ENCODE data around the gene ZNF664.

DNA sequence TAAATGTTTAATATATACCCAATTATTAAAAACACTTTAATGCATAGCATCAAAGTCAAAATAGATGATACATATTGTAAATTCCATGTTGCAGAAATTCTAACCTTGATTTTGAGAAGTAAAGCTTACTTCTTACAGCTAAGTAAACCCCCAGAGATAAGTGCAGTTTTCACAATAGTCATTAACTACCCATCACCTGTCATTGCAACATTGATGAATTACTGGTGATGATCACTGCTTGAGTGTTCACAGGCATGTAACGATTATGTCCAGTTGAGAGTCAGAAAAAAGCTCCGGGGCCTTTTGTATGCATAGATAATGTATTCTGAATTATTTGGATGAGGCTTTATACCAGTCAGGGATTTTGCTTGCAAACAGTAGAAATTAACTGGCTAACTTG, 67.7 kb downstream of the ZNF664 start:
- TF ChIP-seq, protein P1, sequence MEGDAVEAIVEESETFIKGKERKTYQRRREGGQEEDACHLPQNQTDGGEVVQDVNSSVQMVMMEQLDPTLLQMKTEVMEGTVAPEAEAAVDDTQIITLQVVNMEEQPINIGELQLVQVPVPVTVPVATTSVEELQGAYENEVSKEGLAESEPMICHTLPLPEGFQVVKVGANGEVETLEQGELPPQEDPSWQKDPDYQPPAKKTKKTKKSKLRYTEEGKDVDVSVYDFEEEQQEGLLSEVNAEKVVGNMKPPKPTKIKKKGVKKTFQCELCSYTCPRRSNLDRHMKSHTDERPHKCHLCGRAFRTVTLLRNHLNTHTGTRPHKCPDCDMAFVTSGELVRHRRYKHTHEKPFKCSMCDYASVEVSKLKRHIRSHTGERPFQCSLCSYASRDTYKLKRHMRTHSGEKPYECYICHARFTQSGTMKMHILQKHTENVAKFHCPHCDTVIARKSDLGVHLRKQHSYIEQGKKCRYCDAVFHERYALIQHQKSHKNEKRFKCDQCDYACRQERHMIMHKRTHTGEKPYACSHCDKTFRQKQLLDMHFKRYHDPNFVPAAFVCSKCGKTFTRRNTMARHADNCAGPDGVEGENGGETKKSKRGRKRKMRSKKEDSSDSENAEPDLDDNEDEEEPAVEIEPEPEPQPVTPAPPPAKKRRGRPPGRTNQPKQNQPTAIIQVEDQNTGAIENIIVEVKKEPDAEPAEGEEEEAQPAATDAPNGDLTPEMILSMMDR (IDR thresholded peaks at IDR 0.05) = no peak
- no peak for TF ChIP-seq POLR2A (IDR thresholded peaks at IDR 0.05)
